Caco-2 (cell line): ENCODE data around the gene RBM48. TPM values are rescaled to one million over a fixed set of nuclear protein-coding genes. Genes with fewer than 3 reads are reported as not detected.
"Not testable (repeated sequence)": the region's sequence is repeated elsewhere in the genome, so short reads cannot be mapped to it uniquely, and the experiment has no call there.

ENCODE experiments used
- BruUV-seq: library from RNA; stranded (reverse); fragments of 400-500 nt; replicated peaks from 2 replicates; lab custom pipeline; 2021; lab: Mats Ljungman, UMichigan
- CTCF ChIA-PET: fragments of 300-600 bp; sonication (Branson Sonifier 250); formaldehyde crosslinking; loops from one replicate; lab custom pipeline; 2022; ENCODE audit warnings: antibody characterized with exemption; lab: Charles Lee
- POLR2A ChIA-PET: fragments of 300-600 bp; sonication (Branson Sonifier 250); formaldehyde crosslinking; loops from one replicate; lab custom pipeline; 2022; ENCODE audit warnings: antibody characterized with exemption; lab: Charles Lee
- DNase-seq, 2 experiments: peaks; one replicate each; pipeline versions ENCODE4 v3.0.0 to v3.0.0-alpha.2; 2020 to 2022
- H3K27me3 ChIP-seq: replicated peaks from 2 replicates; pipeline ENCODE4 v1.6.0; 2011; ENCODE audit warnings: low read length; ENCODE audit not compliant: control insufficient read depth, insufficient read depth
- H3K36me3 ChIP-seq: 2 replicates; pipeline ENCODE4 v1.5.1; 2011; ENCODE audit warnings: low read length; ENCODE audit not compliant: control insufficient read depth, insufficient read depth
- H3K4me1 ChIP-seq: fragments of 250-450 bp; sonication (Bioruptor Pico); 2 replicates; pipeline ENCODE4 v1.5.1; 2020; ENCODE audit warnings: mild to moderate bottlenecking
- H3K4me3 ChIP-seq: 2 replicates; pipeline ENCODE4 v1.5.1; 2011; ENCODE audit warnings: low read depth, mild to moderate bottlenecking, control low read depth, low read length
- H3K9me3 ChIP-seq: fragments of 250-450 bp; sonication (Bioruptor Pico); 2 replicates; pipeline ENCODE4 v1.5.1; 2020; ENCODE audit warnings: mild to moderate bottlenecking, moderate library complexity
- H3K27ac Mint-ChIP-seq: one replicate; pipeline ENCODE4 v1.8.0; 2022; ENCODE audit warnings: mixed read lengths; ENCODE audit not compliant: unreplicated experiment
- H3K27me3 Mint-ChIP-seq: one replicate; pipeline ENCODE4 v1.8.0; 2022; ENCODE audit warnings: mixed read lengths; ENCODE audit not compliant: insufficient read depth, unreplicated experiment
- H3K36me3 Mint-ChIP-seq: one replicate; pipeline ENCODE4 v1.8.0; 2022; ENCODE audit warnings: mild to moderate bottlenecking, mixed read lengths; ENCODE audit not compliant: insufficient read depth, unreplicated experiment
- H3K4me1 Mint-ChIP-seq: one replicate; pipeline ENCODE4 v1.8.0; 2022; ENCODE audit warnings: low read depth, mixed read lengths; ENCODE audit not compliant: unreplicated experiment
- H3K4me3 Mint-ChIP-seq: one replicate; pipeline ENCODE4 v1.8.0; 2022; ENCODE audit warnings: mild to moderate bottlenecking, moderate library complexity, mixed read lengths; ENCODE audit not compliant: unreplicated experiment
- H3K9me3 Mint-ChIP-seq: one replicate; pipeline ENCODE4 v1.8.0; 2022; ENCODE audit warnings: mixed read lengths; ENCODE audit not compliant: unreplicated experiment
- intact Hi-C: fragments of 100-400 bp; cut with micrococcal nuclease; formaldehyde crosslinking; loops from one replicate; pipeline ENCODE4 v1.10.0; 2022; ENCODE audit not compliant: unreplicated experiment
- total RNA-seq: library from RNA; stranded (reverse); gene quantifications from 2 replicates; pipeline ENCODE4 v1.2.3, GENCODE V29; 2022
- TF ChIP-seq, protein P1 (sequence below), 2 experiments: fragments of 200-600 bp in 1 of 2; IDR thresholded peaks; 1 replicate in 1 of 2; 2 replicates in 1 of 2; pipeline versions ENCODE4 v1.5.1 to v1.8.0; 2011 to 2022; ENCODE audit warnings: antibody characterized with exemption in 1 of 2, control low read depth in 1 of 2, inconsistent platforms in 1 of 2, low read depth in 1 of 2, low read length in 1 of 2, mild to moderate bottlenecking in 1 of 2, moderate library complexity in 1 of 2; ENCODE audit not compliant: insufficient read depth in 1 of 2, severe bottlenecking in 1 of 2, unreplicated experiment in 1 of 2

The RBM48 gene
- total RNA-seq, 1 experiment from 2014 or later, result 14.2 TPM

DNA sequence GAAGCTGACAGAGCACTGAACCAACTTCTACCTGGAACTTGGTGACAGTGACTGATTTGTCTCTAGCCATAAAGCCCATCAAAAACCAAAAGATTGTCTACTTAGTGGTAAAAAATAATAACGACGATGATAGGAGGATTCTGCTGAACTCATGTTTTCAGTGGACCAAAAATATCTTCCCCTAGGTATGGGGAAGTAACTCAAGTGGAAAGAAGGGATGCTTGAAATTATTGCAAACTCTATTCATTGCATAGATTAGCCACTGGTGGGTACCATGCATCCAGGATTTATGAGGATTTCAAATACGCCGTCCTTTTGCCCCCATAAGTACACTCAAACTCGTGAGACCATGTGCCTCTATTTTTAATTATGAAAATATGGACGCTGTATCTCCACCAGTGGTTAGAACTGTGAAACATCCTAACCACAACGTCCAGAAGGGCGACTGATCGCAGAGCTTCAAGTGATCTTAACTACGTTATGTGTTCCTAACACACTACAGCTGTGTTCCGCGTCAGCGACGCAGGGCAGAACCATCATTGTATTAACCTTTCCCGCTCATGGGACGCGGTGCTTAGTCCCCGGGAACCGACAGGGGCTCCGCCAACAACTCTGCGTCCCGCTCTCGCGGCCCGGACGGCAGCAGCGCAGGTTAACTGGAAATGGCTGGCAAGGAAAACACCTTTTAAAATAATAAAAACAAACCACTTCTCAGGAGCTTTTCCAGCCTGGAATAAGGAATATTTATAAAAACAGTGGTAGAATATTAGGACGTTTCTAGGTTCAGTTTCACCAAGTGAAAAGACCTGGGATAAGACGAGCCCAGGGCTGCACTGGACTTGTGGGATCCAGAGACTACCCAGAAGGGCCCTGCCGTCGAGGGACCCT, 1.1 kb upstream of the RBM48 start:
- intact Hi-C loops, result loop anchor here (1.0 to 5.0 kb wide), 3 partner anchors 33 to 530 kb away; partner anchors contain the start of gene FAM133B
- H3K4me3 ChIP-seq, result peak overlapping the region; percentile 61
- DNase-seq, result peak; percentile 71 to 74
- Mint-ChIP-seq H3K4me3 (peak overlapping the region; percentile 97), H3K4me1 (peaks cover 6% of the 10 kb centered on the region), H3K36me3 (peaks cover 22% of the 10 kb centered on the region), H3K27me3 (no peaks in the 10 kb centered on the region), H3K9me3 (no peaks in the 10 kb centered on the region), H3K27ac (peak overlapping the region; percentile 98)
- H3K27me3 ChIP-seq, result no peaks in the 10 kb centered on the region
- BruUV-seq, result TSS peak; percentile 40
- H3K9me3 ChIP-seq, result no peaks in the 10 kb centered on the region
- TF ChIP-seq, protein P1, sequence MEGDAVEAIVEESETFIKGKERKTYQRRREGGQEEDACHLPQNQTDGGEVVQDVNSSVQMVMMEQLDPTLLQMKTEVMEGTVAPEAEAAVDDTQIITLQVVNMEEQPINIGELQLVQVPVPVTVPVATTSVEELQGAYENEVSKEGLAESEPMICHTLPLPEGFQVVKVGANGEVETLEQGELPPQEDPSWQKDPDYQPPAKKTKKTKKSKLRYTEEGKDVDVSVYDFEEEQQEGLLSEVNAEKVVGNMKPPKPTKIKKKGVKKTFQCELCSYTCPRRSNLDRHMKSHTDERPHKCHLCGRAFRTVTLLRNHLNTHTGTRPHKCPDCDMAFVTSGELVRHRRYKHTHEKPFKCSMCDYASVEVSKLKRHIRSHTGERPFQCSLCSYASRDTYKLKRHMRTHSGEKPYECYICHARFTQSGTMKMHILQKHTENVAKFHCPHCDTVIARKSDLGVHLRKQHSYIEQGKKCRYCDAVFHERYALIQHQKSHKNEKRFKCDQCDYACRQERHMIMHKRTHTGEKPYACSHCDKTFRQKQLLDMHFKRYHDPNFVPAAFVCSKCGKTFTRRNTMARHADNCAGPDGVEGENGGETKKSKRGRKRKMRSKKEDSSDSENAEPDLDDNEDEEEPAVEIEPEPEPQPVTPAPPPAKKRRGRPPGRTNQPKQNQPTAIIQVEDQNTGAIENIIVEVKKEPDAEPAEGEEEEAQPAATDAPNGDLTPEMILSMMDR (IDR thresholded peaks at IDR 0.05; ENCODE audit: insufficient read depth in 1 of 2, low read depth in 1 of 2, low read length in 1 of 2, severe bottlenecking in 1 of 2, unreplicated experiment in 1 of 2), result peak in 1 of 2 experiments; percentile 33
- peaks cover 3% of the 10 kb centered on the region; the same call in 1 of the 2 replicates for H3K36me3 ChIP-seq
- H3K4me1 ChIP-seq, result peaks cover 12% of the 10 kb centered on the region
- POLR2A ChIA-PET, result interaction anchor here (0.6 to 1.2 kb wide), 3 partner anchors 33 to 88 kb away, joined by 3 to 17 read pairs (median 11); partner anchors contain the start of gene GATAD1
- CTCF ChIA-PET, result interaction anchor here (1.1 to 1.4 kb wide), 5 partner anchors 13 to 305 kb away, joined by 3 to 13 read pairs (median 3); partner anchors contain the start of gene GATAD1

DNA sequence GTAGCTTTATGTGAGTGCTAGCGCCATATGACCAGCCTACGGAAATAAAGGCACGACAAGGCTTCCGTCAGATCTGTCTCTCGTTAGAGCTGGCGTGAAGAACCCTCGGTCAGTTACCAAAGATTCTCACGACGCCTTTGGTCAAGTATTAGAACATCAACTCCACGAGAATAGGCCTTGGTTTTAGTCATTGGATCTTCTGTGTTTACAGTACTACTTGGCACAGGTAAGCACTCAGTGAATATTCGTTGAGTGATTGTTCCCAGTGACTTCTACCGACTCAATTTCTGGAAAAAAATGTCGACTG, 316 bp downstream of the RBM48 start:
- H3K4me3 ChIP-seq, result peak overlapping the region; percentile 97
- POLR2A ChIA-PET, result interaction anchor here (0.5 to 1.2 kb wide), 24 partner anchors 12 to 589 kb away, joined by 3 to 17 read pairs (median 4); partner anchors contain the start of genes ANKIB1, FAM133B, GATAD1 and KRIT1
- no peaks in the 10 kb centered on the region for H3K27me3 Mint-ChIP-seq
- H3K4me3 Mint-ChIP-seq, result peak overlapping the region; percentile 97
- DNase-seq, result no peak
- CTCF ChIA-PET, result interaction anchor here (0.5 to 1.4 kb wide), 26 partner anchors 11 to 1324 kb away, joined by 3 to 13 read pairs (median 3); partner anchors contain the start of genes FAM133B and GATAD1
- BruUV-seq, result TSS peak; percentile 82
- TF ChIP-seq, protein P1 (IDR thresholded peaks at IDR 0.05; ENCODE audit: insufficient read depth in 1 of 2, low read depth in 1 of 2, low read length in 1 of 2, severe bottlenecking in 1 of 2, unreplicated experiment in 1 of 2), result no peak
- H3K9me3 Mint-ChIP-seq, result no peaks in the 10 kb centered on the region
- peaks cover 12% of the 10 kb centered on the region for H3K4me1 ChIP-seq
- intact Hi-C loops, result loop anchor here (1.0 to 5.0 kb wide), 3 partner anchors 31 to 528 kb away; partner anchors contain the start of gene FAM133B
- H3K36me3 ChIP-seq, result peaks cover 3% of the 10 kb centered on the region
- peak overlapping the region; percentile 98 for H3K27ac Mint-ChIP-seq
- no peaks in the 10 kb centered on the region for H3K27me3 ChIP-seq
- peaks cover 32% of the 10 kb centered on the region for H3K36me3 Mint-ChIP-seq
- H3K4me1 Mint-ChIP-seq, result peaks cover 6% of the 10 kb centered on the region
- no peaks in the 10 kb centered on the region for H3K9me3 ChIP-seq

DNA sequence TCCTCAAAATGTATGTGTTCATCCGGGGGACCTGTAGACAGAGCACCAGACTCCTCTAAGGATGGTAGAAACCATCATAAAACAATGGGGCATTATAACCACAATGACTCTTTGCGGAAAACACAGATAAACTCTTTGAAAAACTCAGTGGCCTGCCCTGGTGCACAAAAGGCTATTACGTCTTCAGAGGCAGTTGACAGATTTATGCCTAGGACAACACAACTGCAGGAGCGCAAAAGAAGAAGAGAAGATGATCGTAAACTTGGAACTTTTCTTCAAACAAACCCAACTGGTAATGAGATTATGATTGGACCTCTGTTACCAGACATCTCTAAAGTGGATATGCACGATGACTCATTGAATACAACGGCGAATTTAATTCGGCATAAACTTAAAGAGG, 6.0 kb downstream of the RBM48 start:
- peaks cover 54% of the 10 kb centered on the region for H3K36me3 Mint-ChIP-seq
- DNase-seq, result no peak
- no TSS peak for BruUV-seq
- CTCF ChIA-PET, result no interaction called here
- Histone ChIP-seq H3K27me3 (no peaks in the 10 kb centered on the region), H3K4me3 (no peak overlapping the region), H3K4me1 (peaks cover under 1% of the 10 kb centered on the region; the same call in 1 of the 2 replicates), H3K36me3 (peaks cover 3% of the 10 kb centered on the region), H3K9me3 (no peaks in the 10 kb centered on the region)
- H3K4me1 Mint-ChIP-seq, result no peaks in the 10 kb centered on the region
- H3K27me3 Mint-ChIP-seq, result no peaks in the 10 kb centered on the region
- intact Hi-C loops, result no loop called here
- H3K4me3 Mint-ChIP-seq, result no peak overlapping the region
- TF ChIP-seq, protein P1 (IDR thresholded peaks at IDR 0.05; ENCODE audit: insufficient read depth in 1 of 2, low read depth in 1 of 2, low read length in 1 of 2, severe bottlenecking in 1 of 2, unreplicated experiment in 1 of 2), result no peak
- no peaks in the 10 kb centered on the region for H3K9me3 Mint-ChIP-seq
- H3K27ac Mint-ChIP-seq, result no peak overlapping the region
- POLR2A ChIA-PET, result no interaction called here

DNA sequence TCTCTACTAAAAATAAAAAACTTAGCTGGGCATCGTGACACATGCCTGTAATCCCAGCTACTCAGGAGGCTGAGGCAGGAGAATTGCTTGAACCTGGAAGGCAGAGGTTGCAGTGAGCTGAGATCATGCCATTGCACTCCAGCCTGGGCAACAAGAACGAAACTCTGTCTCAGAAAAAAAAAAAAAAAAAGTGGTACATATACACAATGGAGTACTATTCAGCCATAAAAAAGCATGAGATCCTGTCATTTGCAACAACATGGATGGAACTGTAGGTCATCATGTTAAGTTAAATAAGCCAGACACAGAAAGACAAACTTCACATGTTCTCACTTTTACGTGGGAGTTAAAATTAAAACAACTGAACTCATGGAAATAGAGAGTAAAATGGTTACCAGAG, 14.9 kb downstream of the RBM48 start:
- intact Hi-C loops, H3K4me3 ChIP-seq, POLR2A ChIA-PET, H3K4me1 ChIP-seq, H3K27me3 Mint-ChIP-seq, H3K9me3 ChIP-seq, BruUV-seq, H3K36me3 Mint-ChIP-seq, H3K4me3 Mint-ChIP-seq, DNase-seq, H3K36me3 ChIP-seq, CTCF ChIA-PET, H3K27me3 ChIP-seq, H3K27ac Mint-ChIP-seq, H3K4me1 Mint-ChIP-seq: not testable (repeated sequence)
- H3K9me3 Mint-ChIP-seq, result peaks cover 16% of the 10 kb centered on the region
